OCI-LY1 (cell line): ENCODE data around the gene PNCK.

Experiments used
- CTCF ChIP-seq: fragments of 200-600 bp; sonication (generic), shearing (Covaris generic); IDR thresholded peaks from 2 replicates; pipeline ENCODE4 v1.5.1; 2017; ENCODE audit warnings: mild to moderate bottlenecking, antibody characterized with exemption, low read length, moderate library complexity, mixed read lengths
- EZH2 ChIP-seq: fragments of 200-600 bp; sonication (generic), shearing (Covaris generic); IDR thresholded peaks from 2 replicates; pipeline ENCODE4 v1.8.0; 2017; ENCODE audit warnings: borderline replicate concordance, mixed run types, mild to moderate bottlenecking, antibody characterized with exemption, low read length, moderate library complexity, mixed read lengths

GRCh38 chrX:153625271-153626024 lies 48.2 kb downstream of the PNCK start:
- TF ChIP-seq CTCF (no peak), EZH2 (no peak)
